Panc1 (cell line): ENCODE data around the gene UTF1.

Experiments
- CTCF ChIP-seq: fragments of 450-650 bp; IDR thresholded peaks from 2 replicates; pipeline ENCODE4 v1.5.1; 2017; ENCODE audit warnings: mild to moderate bottlenecking
- POLR2AphosphoS5 ChIP-seq: IDR thresholded peaks from 2 replicates; pipeline ENCODE4 v1.6.1; 2012; ENCODE audit warnings: mild to moderate bottlenecking, low read depth, low read length, moderate library complexity

DNA sequence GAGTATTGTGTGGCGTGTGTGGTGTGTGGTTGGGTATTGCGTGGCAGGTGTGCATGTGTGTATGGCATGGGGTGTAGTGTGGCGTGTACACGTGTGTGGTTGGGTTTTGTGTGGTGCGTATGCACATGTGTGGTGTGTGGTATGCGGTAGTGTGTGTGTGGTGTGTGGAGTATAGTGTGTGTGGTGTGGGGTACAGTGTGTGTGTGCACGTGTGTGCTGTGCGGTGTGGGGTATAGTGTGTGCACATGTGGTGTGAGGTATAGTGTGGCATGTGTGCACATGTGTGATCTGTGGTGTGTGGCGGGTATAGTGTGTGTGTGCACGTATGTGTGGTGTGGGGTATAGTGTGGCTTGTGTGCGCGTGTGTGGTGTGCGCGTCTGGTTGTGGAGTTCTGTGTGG lies 20.9 kb upstream of the UTF1 start:
- no peak for TF ChIP-seq CTCF
- TF ChIP-seq POLR2AphosphoS5, result no peak
